GM21717 (cell line): Measurements from ENCODE around the gene SLC9A8.
"Not testable (repeated sequence)": the region's sequence is repeated elsewhere in the genome, so short reads cannot be mapped to it uniquely, and the experiment has no call there.

Experiments used
- ATAC-seq: cut with Tn5 transposase; IDR thresholded peaks from one replicate; pipeline ENCODE4 v1.9.1; 2021; ENCODE audit warnings: mild to moderate bottlenecking, moderate library complexity; ENCODE audit not compliant: unreplicated experiment

The SLC9A8 gene

GRCh38 chr20:49812507-49813304 is at the start of gene SLC9A8:
SLC9A8 (plus strand) TSS chr20:49812828; CDS start chr20:49812923, 95 bp downstream.
- peak; percentile 74 for ATAC-seq

- no peak for ATAC-seq
Measured at GRCh38 chr20:49762940-49763766, 49.5 kb upstream of the SLC9A8 start.

GRCh38 chr20:49765413-49765736 is 47.3 kb upstream of the SLC9A8 start:
- ATAC-seq, result no peak

GRCh38 chr20:49765846-49766541 is 46.6 kb upstream of the SLC9A8 start:
- ATAC-seq, result no peak

GRCh38 chr20:49766979-49767521 is 45.6 kb upstream of the SLC9A8 start:
- no peak for ATAC-seq

GRCh38 chr20:49768204-49769047 is 44.2 kb upstream of the SLC9A8 start:
- ATAC-seq, result no peak

GRCh38 chr20:49769048-49769581 is 43.5 kb upstream of the SLC9A8 start:
- ATAC-seq, result no peak

- ATAC-seq, result no peak
Measured at GRCh38 chr20:49770634-49771033, 42.0 kb upstream of the SLC9A8 start.

- not testable (repeated sequence) for ATAC-seq
Measured at GRCh38 chr20:49774213-49774612, 38.4 kb upstream of the SLC9A8 start.

- ATAC-seq, result no peak
Measured at GRCh38 chr20:49775229-49775693, 37.4 kb upstream of the SLC9A8 start.

GRCh38 chr20:49779972-49780371 is 32.7 kb upstream of the SLC9A8 start:
- ATAC-seq, result no peak

GRCh38 chr20:49781676-49782075 is 31.0 kb upstream of the SLC9A8 start:
- ATAC-seq, result no peak

- not testable (repeated sequence) for ATAC-seq
Measured at GRCh38 chr20:49782439-49782838, 30.2 kb upstream of the SLC9A8 start.

- ATAC-seq, result not testable (repeated sequence)
Measured at GRCh38 chr20:49783021-49783995, 29.3 kb upstream of the SLC9A8 start.

GRCh38 chr20:49784291-49784690 is 28.3 kb upstream of the SLC9A8 start:
- no peak for ATAC-seq

GRCh38 chr20:49785149-49785851 is 27.3 kb upstream of the SLC9A8 start:
- ATAC-seq, result no peak

- peak; percentile 91 for ATAC-seq
Measured at GRCh38 chr20:49785852-49786175, 26.8 kb upstream of the SLC9A8 start.

GRCh38 chr20:49786196-49786595 is 26.4 kb upstream of the SLC9A8 start:
- ATAC-seq, result no peak
